SK-MEL-5 (cell line): ENCODE measurements around the gene RNF121. TPM values are rescaled to one million over a fixed set of nuclear protein-coding genes. Genes with fewer than 3 reads are reported as not detected.
"Not testable (repeated sequence)": the region's sequence is repeated elsewhere in the genome, so short reads cannot be mapped to it uniquely, and the experiment has no call there.

Experiments used
- DNase-seq: peaks from one replicate; pipeline ENCODE4 v3.0.0-alpha.2; 2016; ENCODE audit warnings: low read depth, low spot score
- in situ Hi-C: cut with HindIII; loops from 2 replicates; pipeline ENCODE4 v1.10.0; 2016; ENCODE audit warnings: low sequenced_read_pairs, high pct_unique_total_duplicates, low pct_unique_long_range_greater_than_20kb
- polyA plus RNA-seq, 2 experiments: library from polyadenylated mRNA; depleted of rRNA; stranded (reverse); fragments of >200 nt; gene quantifications; 2 replicates each; pipeline ENCODE4 v1.2.3, GENCODE V29; 2015
- total RNA-seq: library from RNA; depleted of rRNA; stranded (reverse); fragments of >200 nt; shearing (Covaris generic); gene quantifications from 2 replicates; pipeline ENCODE4 v1.2.3, GENCODE V29; 2014; rRNA removed

Gene RNF121
- total RNA-seq: 41.9 and 50.9 TPM in 2 replicates
- 46.9 and 53.2 TPM in 2 replicates for polyA plus RNA-seq (2015; cell fraction: cytosol; rRNA removed)
- 80.1 and 82.6 TPM in 2 replicates for polyA plus RNA-seq (2015; cell fraction: nucleus; rRNA removed)

DNA sequence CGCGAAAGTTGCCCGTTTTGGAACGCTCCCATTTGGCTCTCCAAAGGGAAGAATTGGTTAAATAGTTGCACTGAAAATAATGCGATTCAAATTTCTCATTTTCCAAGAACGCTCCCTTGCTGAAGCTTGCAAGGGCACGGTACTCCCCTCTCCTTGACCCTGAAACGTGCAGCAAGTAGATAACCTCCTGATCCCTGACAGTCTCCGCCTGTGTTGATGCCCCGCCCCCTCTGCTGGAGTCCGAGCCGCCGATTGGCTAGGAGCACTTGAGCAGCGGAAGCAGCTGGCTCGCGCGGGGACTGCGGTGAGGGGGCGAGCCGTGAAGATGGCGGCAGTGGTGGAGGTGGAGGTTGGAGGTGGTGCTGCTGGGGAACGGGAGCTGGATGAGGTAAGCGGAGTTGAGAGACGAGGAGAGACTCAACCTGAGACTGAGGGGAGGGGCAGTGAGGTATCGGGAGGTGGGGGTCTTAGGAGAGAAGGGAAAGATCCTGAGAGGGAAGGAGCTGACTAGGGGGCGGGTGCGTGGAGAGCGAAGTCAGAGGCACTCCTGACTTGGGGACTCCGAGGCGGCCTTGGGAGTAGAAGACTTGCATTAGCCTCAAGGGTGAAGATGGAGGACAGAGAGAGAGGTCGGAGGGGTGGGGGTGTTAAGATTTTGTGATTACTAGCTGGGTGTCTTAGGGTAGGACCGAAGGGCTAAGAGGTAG is at the start of gene RNF121:
RNF121 (plus strand) TSS at position 310 of the 707 bp plus-strand sequence; CDS start at position 326, 16 bp downstream.
- in situ Hi-C loops: no loop called here
- DNase-seq: peak; percentile 99

GRCh38 chr11:71885806-71886205 is 43.0 kb upstream of the RNF121 start:
- in situ Hi-C loops: not testable (repeated sequence)

DNA sequence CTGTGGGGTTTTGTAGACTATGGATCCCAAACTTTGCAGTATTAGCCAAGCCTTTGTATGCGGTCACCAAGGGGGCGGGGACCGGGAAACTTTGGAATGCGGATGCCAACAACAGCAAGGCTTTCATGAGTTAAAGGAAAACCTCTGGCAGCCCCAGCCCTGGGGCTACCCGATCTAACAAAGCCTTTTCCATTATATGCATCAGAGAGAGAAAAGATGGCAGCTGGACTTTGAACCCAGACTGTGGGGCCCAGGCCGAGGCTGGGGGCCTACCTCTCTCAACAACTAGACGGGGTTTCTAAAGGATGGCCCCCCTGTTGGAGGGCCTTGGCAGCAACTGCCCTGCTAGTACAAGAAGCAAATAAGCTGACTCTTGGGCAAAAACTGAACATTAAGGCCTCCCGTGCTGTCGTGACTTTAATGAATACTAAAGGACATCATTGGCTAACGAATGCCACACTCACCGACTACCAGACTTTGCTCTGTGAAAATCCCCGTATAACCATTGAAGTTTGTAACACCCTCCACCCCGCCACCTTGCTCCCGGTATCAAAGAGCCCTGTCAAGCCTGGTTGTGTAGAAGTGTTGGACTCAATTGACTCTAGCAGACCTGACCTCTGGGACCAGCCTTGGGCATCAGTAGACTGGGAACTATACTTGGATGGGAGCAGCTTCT is 40.4 kb upstream of the RNF121 start:
- in situ Hi-C loops: not testable (repeated sequence)
- DNase-seq: peak; percentile 62

More at GRCh38 chr11:71885806-71886205, 43.0 kb upstream of the RNF121 start:
- DNase-seq: not testable (repeated sequence)

DNA sequence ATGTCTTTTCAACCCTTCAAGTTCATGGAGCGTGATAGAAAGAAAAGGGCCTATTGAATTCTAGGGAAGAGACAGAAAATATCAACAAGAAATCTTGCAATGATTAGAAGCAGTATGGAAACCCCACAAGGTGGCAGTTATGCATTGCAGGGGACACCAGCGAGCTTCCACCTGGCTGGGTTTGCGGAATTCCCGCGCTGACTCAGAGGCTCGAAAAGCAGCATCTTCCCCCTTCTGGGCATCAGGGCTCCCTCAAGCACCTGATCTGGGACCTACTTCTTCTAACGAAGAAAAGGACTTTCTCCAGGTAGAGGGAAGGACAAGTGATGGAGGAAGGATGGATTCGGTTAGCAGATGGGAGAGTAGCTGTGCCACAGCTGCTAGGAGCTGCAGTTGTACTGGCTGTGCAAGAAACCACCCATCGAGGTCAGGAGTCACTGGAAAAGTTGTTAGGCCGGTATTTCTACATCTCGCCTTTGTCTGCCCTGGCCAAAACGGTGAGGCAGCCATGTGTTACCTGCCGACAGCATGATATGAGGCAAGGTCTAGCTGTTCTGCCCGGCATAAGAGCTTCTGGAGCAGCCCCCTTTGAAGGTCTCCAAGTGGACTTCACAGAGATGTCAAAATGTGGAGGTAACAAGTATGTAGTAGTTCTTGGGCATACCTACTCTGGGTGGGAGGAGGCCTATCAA is 39.5 kb upstream of the RNF121 start:
- in situ Hi-C loops: not testable (repeated sequence)

DNA sequence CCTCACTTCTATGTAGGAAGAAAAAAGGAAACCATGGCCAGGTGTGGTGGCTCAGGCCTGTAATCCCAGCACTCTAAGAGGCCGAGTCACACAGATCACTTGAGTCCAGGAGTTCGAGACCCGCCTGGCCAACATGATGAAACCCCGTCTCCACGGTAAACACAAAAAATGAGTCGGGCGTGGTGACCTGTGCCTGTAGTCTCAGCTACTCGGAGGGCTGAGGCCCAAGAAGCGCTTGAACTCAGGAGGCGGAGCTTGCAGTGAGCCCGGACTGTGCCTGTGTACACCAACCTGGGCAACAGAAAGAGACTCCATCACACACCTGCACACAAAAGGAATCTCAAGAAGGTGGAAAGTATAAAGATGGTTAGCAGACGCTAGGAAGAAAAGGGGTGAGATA is 32.9 kb upstream of the RNF121 start:
- in situ Hi-C loops: no loop called here
- no peak for DNase-seq

More for the DNA sequence above, 39.5 kb upstream of the RNF121 start:
- DNase-seq: not testable (repeated sequence)

DNA sequence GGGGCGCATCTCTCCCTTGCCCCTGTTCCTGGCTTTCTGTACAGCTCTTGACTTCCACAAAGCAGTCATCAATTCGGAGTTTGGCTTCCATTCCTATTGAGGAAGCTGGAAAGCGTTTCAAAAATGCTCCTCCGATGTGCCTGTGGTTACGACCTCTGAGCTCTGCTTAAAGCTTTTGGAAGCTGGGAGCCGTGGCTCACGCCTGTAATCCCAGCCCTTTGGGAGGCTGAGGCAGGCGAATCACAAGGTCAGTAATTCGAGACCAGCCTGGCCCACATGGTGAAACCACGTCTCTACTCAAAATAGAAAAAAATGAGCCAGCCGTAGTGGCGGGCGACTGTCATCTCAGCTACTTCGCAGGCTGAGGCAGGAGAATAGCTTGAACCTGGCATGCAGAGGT is 27.7 kb upstream of the RNF121 start:
- DNase-seq, in situ Hi-C loops: not testable (repeated sequence)

DNA sequence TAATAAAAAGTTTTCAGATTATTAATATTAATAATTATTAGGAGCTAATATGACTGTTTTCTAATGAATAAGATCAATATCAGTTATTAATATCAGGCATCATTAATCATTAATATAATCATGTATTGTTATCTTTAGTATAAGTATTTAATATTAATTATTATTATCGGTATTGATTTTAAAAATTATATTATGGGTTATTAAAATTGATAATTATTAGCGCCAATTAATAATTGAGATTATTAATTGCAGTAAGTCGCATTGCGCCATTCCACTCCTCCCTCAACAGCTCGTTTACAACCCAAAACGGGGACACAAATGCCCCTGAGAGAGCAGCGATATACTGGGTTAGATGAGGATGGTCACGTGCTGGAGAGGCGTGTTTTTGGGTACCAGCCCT is 20.6 kb upstream of the RNF121 start:
- DNase-seq: no peak
- in situ Hi-C loops: no loop called here

DNA sequence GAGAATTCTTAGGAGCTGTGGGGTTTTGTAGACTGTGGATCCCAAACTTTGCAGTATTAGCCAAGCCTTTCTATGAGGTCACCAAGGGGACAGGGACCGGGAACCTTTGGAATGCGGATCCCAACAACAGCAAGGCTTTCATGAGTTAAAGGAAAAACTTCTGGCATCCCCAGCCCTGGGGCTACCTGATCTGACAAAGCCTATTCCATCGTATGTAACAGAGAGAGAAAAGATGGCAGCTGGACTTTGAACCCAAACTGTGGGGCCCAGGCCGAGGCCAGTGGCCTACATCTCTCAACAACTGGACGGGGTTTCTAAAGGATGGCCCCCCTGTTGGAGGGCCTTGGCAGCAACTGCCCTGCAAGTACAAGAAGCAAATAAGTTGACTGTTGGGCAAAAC is 18.1 kb upstream of the RNF121 start:
- DNase-seq, in situ Hi-C loops: not testable (repeated sequence)

- in situ Hi-C loops, DNase-seq: not testable (repeated sequence)
Measured at GRCh38 chr11:71911321-71911985, 17.4 kb upstream of the RNF121 start.

DNA sequence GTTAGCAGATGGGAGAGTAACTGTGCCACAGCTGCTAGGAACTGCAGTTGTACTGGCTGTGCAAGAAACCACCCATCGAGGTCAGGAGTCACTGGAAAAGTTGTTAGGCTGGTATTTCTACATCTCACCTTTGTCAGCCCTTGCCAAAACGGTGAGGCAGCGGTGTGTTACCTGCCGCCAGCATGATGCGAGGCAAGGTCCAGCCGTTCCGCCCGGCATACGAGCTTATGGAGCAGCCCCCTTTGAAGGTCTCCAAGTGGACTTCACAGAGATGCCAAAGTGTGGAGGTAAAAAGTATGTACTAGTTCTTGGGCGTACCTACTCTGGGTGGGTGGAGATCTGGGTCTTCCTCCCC is 16.9 kb upstream of the RNF121 start:
- in situ Hi-C loops, DNase-seq: not testable (repeated sequence)

- in situ Hi-C loops: no loop called here
- DNase-seq: no peak
Measured at GRCh38 chr11:71913756-71914526, 14.9 kb upstream of the RNF121 start.

- no peak for DNase-seq
- in situ Hi-C loops: no loop called here
Measured at GRCh38 chr11:71914617-71915189, 14.1 kb upstream of the RNF121 start.

GRCh38 chr11:71917646-71918140 is 11.2 kb upstream of the RNF121 start:
- no peak for DNase-seq
- in situ Hi-C loops: no loop called here

DNA sequence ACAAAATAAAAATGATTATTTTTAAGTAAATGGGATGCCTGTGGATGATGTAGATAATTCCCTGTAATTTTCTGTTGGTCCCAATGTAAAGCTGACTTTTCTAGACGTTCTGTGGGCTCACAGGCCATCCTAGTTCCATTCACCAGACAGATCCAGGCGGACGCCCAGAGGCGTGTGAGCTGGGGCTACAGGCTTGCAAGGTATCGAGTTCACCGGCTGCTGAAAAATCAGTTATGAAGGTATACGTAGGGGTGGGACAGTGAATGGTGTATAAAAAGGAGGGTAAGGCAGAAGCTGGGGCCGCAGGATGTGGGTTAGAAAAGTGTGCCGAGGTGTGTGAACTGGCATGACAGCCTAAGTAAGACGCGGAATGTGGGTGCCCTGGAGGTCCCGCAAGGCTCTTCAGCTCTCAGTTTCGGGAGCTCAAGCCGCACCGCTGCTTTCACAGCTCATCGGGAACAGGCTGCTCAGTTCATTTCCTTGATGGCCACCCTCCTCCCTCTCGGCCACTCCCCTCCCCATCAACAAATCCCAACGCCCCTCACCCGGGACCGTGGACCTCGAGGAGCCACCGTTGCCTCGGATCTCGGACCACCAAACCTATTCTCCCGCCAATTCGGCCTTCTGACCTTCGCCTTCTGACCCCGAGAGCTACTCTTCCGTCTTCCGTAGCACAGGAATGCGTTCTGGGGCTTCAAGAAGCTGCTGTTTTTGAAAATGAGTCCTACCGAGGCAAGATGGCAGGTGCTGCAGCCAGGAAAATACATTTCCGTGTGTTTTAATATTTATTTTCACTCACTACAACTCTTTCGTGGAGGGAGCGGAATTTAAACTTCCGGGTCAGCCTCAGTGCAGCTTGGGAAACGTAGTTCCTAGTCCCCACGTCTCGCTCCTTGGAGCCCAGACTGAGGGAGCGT is 768 bp upstream of the RNF121 start, which contains the start of gene XNDC1N:
XNDC1N (minus strand) TSS at position 775 of the 917 bp plus-strand sequence. CDS start 5,241 bp downstream, outside the sequence.
- DNase-seq: peak; percentile 97
- in situ Hi-C loops: no loop called here

DNA sequence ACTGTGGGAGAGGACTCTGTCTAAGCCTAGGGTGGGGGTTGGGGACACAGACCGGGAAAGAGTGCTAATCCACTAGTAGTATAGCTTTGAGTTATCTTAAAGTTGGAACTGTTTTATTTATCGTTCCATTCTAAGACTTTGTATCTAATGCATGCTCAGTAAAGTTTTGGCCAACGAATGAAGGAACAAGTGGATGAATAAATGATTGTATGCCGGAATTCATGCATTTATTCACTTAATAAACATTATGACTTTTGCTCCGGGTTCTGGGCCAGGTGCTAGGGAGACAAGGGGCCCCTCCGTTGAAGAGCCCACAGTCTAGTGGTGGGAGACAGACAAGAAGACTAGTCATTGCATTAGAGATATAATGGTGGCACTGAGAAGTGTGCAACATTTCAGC is 645 bp downstream of the RNF121 start:
- in situ Hi-C loops: no loop called here

More for the DNA sequence above, 645 bp downstream of the RNF121 start:
- DNase-seq: no peak
